22Rv1 (cell line): ENCODE data around the gene ATP6V0E2.
"Not testable (repeated sequence)": the region's sequence is repeated elsewhere in the genome, so short reads cannot be mapped to it uniquely, and the experiment has no call there.

Experiments used
- H3K27ac ChIP-seq: fragments of 450-650 bp; 2 replicates; pipeline ENCODE4 v1.5.1; 2017
- CTCF ChIP-seq: fragments of 450-650 bp; IDR thresholded peaks from 2 replicates; pipeline ENCODE4 v1.5.1; 2017; ENCODE audit warnings: mild to moderate bottlenecking
- ZFX ChIP-seq: fragments of 450-650 bp; IDR thresholded peaks from 2 replicates; pipeline ENCODE4 v1.6.1; 2017; ENCODE audit warnings: antibody characterized with exemption, borderline replicate concordance

The ATP6V0E2 gene

DNA sequence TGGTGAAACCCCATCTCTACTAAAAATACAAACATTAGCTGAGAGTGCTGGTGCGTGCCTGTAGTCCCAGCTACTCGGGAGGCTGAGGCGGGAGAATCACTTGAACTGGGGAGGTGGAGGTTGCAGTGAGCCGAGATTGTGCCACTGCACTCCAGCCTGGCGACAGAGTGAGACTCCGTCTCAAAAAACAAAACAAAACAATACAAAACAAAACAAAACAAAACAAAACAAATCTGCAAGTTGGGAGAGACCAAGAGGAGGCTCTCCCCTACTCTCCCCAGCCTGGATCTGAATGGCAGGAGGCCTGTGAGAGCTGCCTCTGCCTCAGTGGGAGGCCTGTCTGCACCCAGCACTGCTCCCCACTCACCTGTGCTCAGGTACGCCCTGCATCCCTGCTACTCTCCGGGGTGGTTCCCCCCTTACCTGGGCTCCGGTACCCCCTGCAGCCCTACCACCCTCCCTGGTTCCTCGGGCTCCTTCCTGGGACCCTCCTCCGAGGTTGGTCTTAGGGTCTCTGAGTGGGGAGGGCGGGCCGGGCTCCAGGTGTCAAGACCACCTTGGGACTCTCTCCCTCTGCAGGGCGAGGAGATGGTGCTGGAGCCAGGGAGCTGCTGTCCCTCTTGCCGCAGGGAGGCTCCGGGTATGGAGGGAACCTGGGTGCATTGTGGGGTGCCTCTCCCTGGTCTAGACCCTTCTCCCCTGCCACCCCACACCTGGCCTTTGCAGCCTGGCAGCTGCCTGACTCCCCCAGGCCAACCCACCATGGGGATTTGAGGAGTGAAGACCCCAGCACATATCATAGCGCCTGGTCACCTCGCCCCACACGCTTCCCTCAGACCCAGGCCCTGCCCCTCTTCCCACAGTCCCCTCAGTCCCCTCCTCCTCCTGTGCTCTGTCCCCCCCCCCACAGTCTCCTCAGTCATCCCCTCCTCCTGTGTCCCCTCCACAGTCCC, 45.1 kb upstream of the ATP6V0E2 start:
- no peak for TF ChIP-seq CTCF
- no peak for TF ChIP-seq ZFX
- H3K27ac ChIP-seq, result no peak overlapping the region

GRCh38 chr7:149830527-149830926, 43.2 kb upstream of the ATP6V0E2 start:
- H3K27ac ChIP-seq, result not testable (repeated sequence)

- no peak overlapping the region for H3K27ac ChIP-seq
- TF ChIP-seq CTCF, result no peak
- TF ChIP-seq ZFX, result no peak
Measured at GRCh38 chr7:149830997-149831740, 42.6 kb upstream of the ATP6V0E2 start.

- no peak overlapping the region for H3K27ac ChIP-seq
- TF ChIP-seq ZFX (no peak), CTCF (no peak)
Measured at GRCh38 chr7:149831741-149832219, 42.0 kb upstream of the ATP6V0E2 start.

DNA sequence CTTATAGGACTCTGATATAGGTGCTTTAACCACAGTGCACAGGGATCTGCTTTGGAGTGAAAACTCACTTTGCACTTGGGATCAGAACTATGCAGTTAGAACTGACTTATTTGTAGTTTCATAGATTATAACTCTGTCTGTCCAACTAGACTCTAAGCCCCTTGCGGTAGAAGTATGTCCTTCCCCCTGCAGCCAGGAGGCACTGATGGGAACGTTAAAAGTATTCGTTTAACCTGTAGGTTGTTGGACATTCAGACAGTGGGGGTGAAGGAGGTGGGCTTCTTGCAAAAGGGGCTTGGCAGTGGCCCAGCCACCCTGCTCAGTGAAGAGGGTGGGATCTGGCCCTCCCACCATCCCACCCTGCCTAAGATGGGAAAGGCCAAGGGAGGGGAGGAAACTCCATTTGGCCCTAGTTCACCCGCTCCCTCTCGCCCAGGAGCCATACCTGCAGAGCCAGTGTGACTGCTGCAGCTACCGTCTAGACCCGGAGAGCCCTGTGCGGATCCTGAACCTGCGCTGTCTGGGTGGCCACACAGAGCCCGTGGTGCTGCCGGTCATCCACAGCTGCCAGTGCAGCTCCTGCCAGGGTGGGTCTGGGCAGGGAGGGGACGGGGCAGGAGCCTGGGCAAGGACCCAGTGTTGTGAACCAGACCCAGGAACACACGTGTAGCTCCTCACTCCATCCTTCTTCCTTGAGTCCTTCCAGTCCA, 41.3 kb upstream of the ATP6V0E2 start:
- no peak for TF ChIP-seq ZFX
- TF ChIP-seq CTCF, result no peak
- H3K27ac ChIP-seq, result no peak overlapping the region

- no peak overlapping the region for H3K27ac ChIP-seq
- TF ChIP-seq ZFX (no peak), CTCF (no peak)
Measured at GRCh38 chr7:149833495-149834130, 40.2 kb upstream of the ATP6V0E2 start.

GRCh38 chr7:149834601-149835000, 39.2 kb upstream of the ATP6V0E2 start:
- TF ChIP-seq CTCF (no peak), ZFX (no peak)

More at GRCh38 chr7:149834601-149835000, 39.2 kb upstream of the ATP6V0E2 start:
- no peak overlapping the region for H3K27ac ChIP-seq
